Upper lobe of right lung (tissue), 1 donor: Measurements from ENCODE around the gene FRMD7. TPM values are rescaled to one million over a fixed set of nuclear protein-coding genes. Genes with fewer than 3 reads are reported as not detected.

Experiments used
- ATAC-seq: fragments of 200-7000 bp; cut with Tn5 transposase; one replicate; pipeline ENCODE4 v1.9.1; 2020; ENCODE audit warnings: mild to moderate bottlenecking, moderate library complexity
- DNase-seq: peaks from one replicate; pipeline ENCODE4 v3.0.0-alpha.2; 2020
- H3K27ac ChIP-seq: fragments of 200-600 bp; one replicate; pipeline ENCODE4 v1.8.0; 2022
- H3K27me3 ChIP-seq: fragments of 200-600 bp; one replicate; pipeline ENCODE4 v1.8.0; 2022; ENCODE audit warnings: mild to moderate bottlenecking
- H3K36me3 ChIP-seq: fragments of 200-600 bp; one replicate; pipeline ENCODE4 v1.8.0; 2022
- H3K4me1 ChIP-seq: fragments of 200-600 bp; one replicate; pipeline ENCODE4 v1.8.0; 2022
- H3K4me3 ChIP-seq: fragments of 200-600 bp; one replicate; pipeline ENCODE4 v1.8.0; 2022; ENCODE audit warnings: mild to moderate bottlenecking
- H3K9me3 ChIP-seq: fragments of 200-600 bp; one replicate; pipeline ENCODE4 v1.8.0; 2022
- intact Hi-C: fragments of 100-400 bp; cut with DNase I; formaldehyde crosslinking; loops from one replicate; pipeline ENCODE4 v1.11.0; 2022
- long read RNA-seq: library from polyadenylated mRNA; unstranded; transcript quantifications from one replicate; pipeline ENCODE4 v2.0.0, GENCODE V29; 2021
- total RNA-seq: library from RNA; stranded (reverse); fragmentation: NEBNext Ultra II Directional; extraction: Animal tissue kit (Norgen Biotek cat#: 25700); gene quantifications from one replicate; pipeline ENCODE4 v1.2.1, GENCODE V29; 2021
- TF ChIP-seq, protein P1 (sequence below): fragments of 200-600 bp; IDR thresholded peaks from one replicate; pipeline ENCODE4 v1.8.0; 2022; ENCODE audit warnings: antibody characterized with exemption
- donor health status: DM: no; HTN: yes; CAD: no; lungs with severe emphysema.

FRMD7 gene, protein sequence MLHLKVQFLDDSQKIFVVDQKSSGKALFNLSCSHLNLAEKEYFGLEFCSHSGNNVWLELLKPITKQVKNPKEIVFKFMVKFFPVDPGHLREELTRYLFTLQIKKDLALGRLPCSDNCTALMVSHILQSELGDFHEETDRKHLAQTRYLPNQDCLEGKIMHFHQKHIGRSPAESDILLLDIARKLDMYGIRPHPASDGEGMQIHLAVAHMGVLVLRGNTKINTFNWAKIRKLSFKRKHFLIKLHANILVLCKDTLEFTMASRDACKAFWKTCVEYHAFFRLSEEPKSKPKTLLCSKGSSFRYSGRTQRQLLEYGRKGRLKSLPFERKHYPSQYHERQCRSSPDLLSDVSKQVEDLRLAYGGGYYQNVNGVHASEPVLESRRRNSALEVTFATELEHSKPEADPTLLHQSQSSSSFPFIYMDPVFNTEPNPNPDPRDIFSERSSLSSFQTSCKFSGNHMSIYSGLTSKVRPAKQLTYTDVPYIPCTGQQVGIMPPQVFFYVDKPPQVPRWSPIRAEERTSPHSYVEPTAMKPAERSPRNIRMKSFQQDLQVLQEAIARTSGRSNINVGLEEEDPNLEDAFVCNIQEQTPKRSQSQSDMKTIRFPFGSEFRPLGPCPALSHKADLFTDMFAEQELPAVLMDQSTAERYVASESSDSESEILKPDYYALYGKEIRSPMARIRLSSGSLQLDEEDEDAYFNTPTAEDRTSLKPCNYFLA
- not detected for total RNA-seq
- long read RNA-seq = 0 reads

GRCh38 chrX:132127743-132128142, at the start of gene FRMD7:
Gene FRMD7 (minus strand): TSS chrX:132128020. CDS start chrX:132127844, 176 bp downstream.
- H3K4me1 ChIP-seq = no peaks in the 10 kb centered on the region
- TF ChIP-seq, protein P1, sequence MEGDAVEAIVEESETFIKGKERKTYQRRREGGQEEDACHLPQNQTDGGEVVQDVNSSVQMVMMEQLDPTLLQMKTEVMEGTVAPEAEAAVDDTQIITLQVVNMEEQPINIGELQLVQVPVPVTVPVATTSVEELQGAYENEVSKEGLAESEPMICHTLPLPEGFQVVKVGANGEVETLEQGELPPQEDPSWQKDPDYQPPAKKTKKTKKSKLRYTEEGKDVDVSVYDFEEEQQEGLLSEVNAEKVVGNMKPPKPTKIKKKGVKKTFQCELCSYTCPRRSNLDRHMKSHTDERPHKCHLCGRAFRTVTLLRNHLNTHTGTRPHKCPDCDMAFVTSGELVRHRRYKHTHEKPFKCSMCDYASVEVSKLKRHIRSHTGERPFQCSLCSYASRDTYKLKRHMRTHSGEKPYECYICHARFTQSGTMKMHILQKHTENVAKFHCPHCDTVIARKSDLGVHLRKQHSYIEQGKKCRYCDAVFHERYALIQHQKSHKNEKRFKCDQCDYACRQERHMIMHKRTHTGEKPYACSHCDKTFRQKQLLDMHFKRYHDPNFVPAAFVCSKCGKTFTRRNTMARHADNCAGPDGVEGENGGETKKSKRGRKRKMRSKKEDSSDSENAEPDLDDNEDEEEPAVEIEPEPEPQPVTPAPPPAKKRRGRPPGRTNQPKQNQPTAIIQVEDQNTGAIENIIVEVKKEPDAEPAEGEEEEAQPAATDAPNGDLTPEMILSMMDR = no peak
- DNase-seq (no peak), ATAC-seq (no peak)
- H3K36me3 ChIP-seq = no peaks in the 10 kb centered on the region
- no peaks in the 10 kb centered on the region for H3K27me3 ChIP-seq
- no peak within 1 kb of the TSS for H3K27ac ChIP-seq
- no peak within 1 kb of the TSS for H3K4me3 ChIP-seq
- intact Hi-C loops = no loop called here
- H3K9me3 ChIP-seq = no peaks in the 10 kb centered on the region

- Histone ChIP-seq H3K36me3 (no peaks in the 10 kb centered on the region), H3K27ac (no peak overlapping the region), H3K4me1 (no peaks in the 10 kb centered on the region), H3K27me3 (no peaks in the 10 kb centered on the region), H3K4me3 (no peak overlapping the region), H3K9me3 (no peaks in the 10 kb centered on the region)
- TF ChIP-seq, protein P1 = no peak
- ATAC-seq (no peak), DNase-seq (no peak)
- intact Hi-C loops = no loop called here
Observed at GRCh38 chrX:132173647-132174046, 45.8 kb upstream of the FRMD7 start.

DNA sequence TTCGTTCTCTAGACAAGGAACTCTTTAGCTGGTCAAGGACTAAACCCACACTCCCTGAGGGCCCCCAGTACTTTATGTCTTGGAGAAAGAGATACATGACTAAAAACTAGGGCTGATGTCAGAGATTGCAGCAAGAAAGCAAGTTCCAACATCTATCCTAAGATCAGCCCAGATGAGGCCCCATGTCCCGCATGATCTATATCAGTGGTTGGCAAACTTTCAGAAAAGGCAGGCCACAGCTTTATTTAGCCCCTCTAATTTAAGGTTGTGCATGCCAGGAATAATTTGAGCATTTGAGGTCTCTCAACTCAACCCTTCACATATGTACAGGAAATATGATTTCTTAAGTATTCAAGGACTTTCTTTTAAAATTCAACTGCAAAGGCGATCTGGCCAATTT, 44.1 kb upstream of the FRMD7 start:
- H3K36me3 ChIP-seq = no peaks in the 10 kb centered on the region
- no peaks in the 10 kb centered on the region for H3K4me1 ChIP-seq
- no peaks in the 10 kb centered on the region for H3K9me3 ChIP-seq
- no peak overlapping the region for H3K27ac ChIP-seq
- intact Hi-C loops = no loop called here
- DNase-seq (no peak), ATAC-seq (no peak)
- no peak overlapping the region for H3K4me3 ChIP-seq
- no peaks in the 10 kb centered on the region for H3K27me3 ChIP-seq
- TF ChIP-seq, protein P1 = no peak

GRCh38 chrX:132171478-132171877, 43.7 kb upstream of the FRMD7 start:
- H3K36me3 ChIP-seq = no peaks in the 10 kb centered on the region
- TF ChIP-seq, protein P1 = no peak
- no peaks in the 10 kb centered on the region for H3K27me3 ChIP-seq
- DNase-seq (no peak), ATAC-seq (no peak)
- H3K9me3 ChIP-seq = no peaks in the 10 kb centered on the region
- H3K4me1 ChIP-seq = no peaks in the 10 kb centered on the region
- intact Hi-C loops = no loop called here
- H3K27ac ChIP-seq = no peak overlapping the region
- no peak overlapping the region for H3K4me3 ChIP-seq

DNA sequence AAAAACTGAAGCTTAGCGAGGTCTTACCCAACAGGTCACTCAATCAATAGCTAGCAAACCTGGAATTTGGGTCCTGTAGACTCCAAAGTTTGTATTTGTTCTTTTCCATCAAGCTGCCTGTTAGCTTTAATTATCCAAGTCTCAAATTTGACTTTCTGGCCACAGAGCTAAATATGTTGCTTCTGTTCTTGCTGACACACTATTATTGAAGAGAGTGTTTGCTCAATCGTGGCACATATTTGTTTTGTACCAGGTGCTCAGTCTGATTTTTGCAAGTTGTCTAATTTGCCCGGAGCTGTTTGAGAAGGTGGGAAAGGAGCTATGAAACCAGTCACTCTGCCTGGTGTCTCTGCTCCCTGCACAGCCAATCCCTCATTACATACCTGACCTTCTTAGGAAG, 41.7 kb upstream of the FRMD7 start:
- TF ChIP-seq, protein P1 = no peak
- Histone ChIP-seq H3K27me3 (no peaks in the 10 kb centered on the region), H3K36me3 (no peaks in the 10 kb centered on the region), H3K4me1 (no peaks in the 10 kb centered on the region), H3K9me3 (no peaks in the 10 kb centered on the region), H3K27ac (no peak overlapping the region), H3K4me3 (no peak overlapping the region)
- ATAC-seq (no peak), DNase-seq (no peak)
- intact Hi-C loops = no loop called here
